HG03025 (cell line): ENCODE measurements around the gene FAM9A.
A peak's percentile ranks its signal among the peaks of the same experiment; 100 is the strongest.

Experiments
- ATAC-seq: cut with Tn5 transposase; IDR thresholded peaks from one replicate; pipeline ENCODE4 v1.9.1; 2021; ENCODE audit warnings: mild to moderate bottlenecking, moderate library complexity; ENCODE audit not compliant: unreplicated experiment, low FRiP score

The FAM9A gene

GRCh38 chrX:8801041-8801599, at the start of gene FAM9A:
Gene FAM9A (minus strand): TSS chrX:8801383. CDS start chrX:8800171, 1,212 bp downstream.
- ATAC-seq, result no peak

- no peak for ATAC-seq
Measured at GRCh38 chrX:8850478-8850877, 49.3 kb upstream of the FAM9A start.

GRCh38 chrX:8849945-8850344, 48.8 kb upstream of the FAM9A start:
- ATAC-seq, result no peak

- no peak for ATAC-seq
Measured at GRCh38 chrX:8849458-8849857, 48.3 kb upstream of the FAM9A start.

GRCh38 chrX:8848911-8849310, 47.7 kb upstream of the FAM9A start:
- ATAC-seq, result no peak

- ATAC-seq, result no peak
Measured at GRCh38 chrX:8848441-8848840, 47.3 kb upstream of the FAM9A start.

GRCh38 chrX:8847360-8847759, 46.2 kb upstream of the FAM9A start:
- ATAC-seq, result no peak

GRCh38 chrX:8846266-8846665, 45.1 kb upstream of the FAM9A start:
- no peak for ATAC-seq

GRCh38 chrX:8845469-8845868, 44.3 kb upstream of the FAM9A start:
- ATAC-seq, result no peak

GRCh38 chrX:8845060-8845459, 43.9 kb upstream of the FAM9A start:
- ATAC-seq, result no peak

- ATAC-seq, result no peak
Measured at GRCh38 chrX:8844157-8844556, 43.0 kb upstream of the FAM9A start.

GRCh38 chrX:8841911-8842310, 40.7 kb upstream of the FAM9A start:
- no peak for ATAC-seq

- no peak for ATAC-seq
Measured at GRCh38 chrX:8834392-8834791, 33.2 kb upstream of the FAM9A start.

GRCh38 chrX:8832582-8833378, 31.6 kb upstream of the FAM9A start:
- ATAC-seq, result no peak

- no peak for ATAC-seq
Measured at GRCh38 chrX:8823698-8824097, 22.5 kb upstream of the FAM9A start.

- no peak for ATAC-seq
Measured at GRCh38 chrX:8822002-8822401, 20.8 kb upstream of the FAM9A start.

- no peak for ATAC-seq
Measured at GRCh38 chrX:8820910-8821527, 19.8 kb upstream of the FAM9A start.

- ATAC-seq, result peak; percentile 80
Measured at GRCh38 chrX:8815460-8816065, 14.4 kb upstream of the FAM9A start.

- ATAC-seq, result no peak
Measured at GRCh38 chrX:8813036-8813435, 11.9 kb upstream of the FAM9A start.

- ATAC-seq, result no peak
Measured at GRCh38 chrX:8811611-8812010, 10.4 kb upstream of the FAM9A start.

GRCh38 chrX:8808661-8809060, 7.5 kb upstream of the FAM9A start:
- ATAC-seq, result no peak
